Right hindlimb (tissue), 1 donor: ENCODE data around the gene MSTO1.
"Not testable (repeated sequence)": the region's sequence is repeated elsewhere in the genome, so short reads cannot be mapped to it uniquely, and the experiment has no call there.

Experiments used
- DNase-seq: peaks from one replicate; pipeline ENCODE4 v3.0.0-alpha.2; 2018

MSTO1 gene

DNA sequence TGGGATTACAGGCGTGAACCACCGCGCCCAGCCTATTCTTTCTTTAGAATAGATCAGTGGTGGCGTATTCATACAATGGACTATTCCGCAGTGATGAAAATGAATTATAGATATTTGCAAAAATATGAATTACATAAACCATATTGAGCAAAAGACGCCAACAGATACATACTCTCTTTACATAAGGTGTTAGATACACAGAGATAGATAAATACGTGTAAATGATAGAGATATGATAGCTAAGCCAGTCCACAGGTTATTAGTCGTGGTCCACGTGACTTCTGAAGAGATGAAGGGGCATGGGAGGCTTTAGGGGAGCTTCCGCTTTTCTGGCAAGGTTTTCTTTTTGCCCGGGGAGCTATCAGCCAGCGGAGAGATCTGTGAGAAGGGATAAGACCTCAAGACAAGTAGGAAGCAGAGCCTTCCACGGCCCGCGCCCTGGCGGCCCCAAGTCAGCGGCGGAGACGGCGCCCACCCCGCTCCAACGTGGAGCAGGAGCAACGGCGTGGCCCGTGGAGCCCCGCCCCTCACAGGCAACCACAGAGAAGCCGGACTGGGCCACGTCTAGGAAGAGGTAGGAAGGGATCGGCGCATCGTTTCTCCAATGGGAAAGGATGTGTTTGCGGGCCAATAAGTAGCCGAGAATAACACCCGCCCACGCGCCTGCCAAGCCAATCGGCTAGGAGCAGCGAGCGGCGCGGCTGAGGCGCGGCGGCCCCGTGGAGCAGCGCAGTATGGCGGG, at the start of gene MSTO1:
TSS of gene MSTO1 (plus strand) at position 704 of the 742 bp plus-strand sequence. CDS start at position 735, 31 bp downstream.
- DNase-seq, result peak; percentile 98

DNA sequence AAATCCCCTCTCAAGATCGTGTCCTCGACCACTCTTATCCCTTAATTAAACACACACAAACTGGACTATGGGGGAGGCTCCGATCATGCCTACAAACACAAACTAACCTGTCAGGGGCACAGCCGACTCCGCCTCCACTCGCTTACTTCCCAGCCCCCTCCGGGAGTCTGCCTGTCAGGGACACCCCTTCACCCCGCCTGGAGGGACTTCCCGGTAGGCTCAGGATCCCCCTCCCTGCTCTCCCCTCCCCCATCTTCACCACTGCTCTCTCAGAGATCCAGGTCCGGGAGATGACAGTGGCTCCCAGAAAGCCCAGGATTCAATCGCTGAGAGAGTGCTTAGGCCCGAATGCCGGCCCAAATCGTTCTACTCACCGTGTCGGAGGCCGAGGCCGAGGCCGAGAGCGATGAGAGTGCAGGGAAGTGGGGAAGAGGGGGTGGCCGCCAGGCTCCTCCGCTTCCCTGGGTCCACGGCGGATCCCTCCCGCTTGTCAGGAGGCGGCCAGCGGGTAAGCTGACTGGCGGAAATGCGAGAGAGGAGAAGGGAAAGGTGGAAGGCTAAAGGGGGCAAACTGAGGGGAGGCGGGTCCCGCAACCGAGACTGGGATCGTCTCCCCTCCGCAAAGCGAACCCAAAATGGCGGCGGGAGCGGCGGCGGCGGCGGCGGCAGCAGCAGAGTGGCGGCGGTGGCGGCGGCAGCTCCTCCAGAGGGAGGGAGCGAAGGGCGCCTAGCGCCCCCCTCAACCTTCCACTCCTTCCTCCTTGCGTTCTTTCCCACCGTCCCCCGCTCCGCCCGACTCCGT, 48.0 kb upstream of the MSTO1 start:
- DNase-seq, result not testable (repeated sequence)

DNA sequence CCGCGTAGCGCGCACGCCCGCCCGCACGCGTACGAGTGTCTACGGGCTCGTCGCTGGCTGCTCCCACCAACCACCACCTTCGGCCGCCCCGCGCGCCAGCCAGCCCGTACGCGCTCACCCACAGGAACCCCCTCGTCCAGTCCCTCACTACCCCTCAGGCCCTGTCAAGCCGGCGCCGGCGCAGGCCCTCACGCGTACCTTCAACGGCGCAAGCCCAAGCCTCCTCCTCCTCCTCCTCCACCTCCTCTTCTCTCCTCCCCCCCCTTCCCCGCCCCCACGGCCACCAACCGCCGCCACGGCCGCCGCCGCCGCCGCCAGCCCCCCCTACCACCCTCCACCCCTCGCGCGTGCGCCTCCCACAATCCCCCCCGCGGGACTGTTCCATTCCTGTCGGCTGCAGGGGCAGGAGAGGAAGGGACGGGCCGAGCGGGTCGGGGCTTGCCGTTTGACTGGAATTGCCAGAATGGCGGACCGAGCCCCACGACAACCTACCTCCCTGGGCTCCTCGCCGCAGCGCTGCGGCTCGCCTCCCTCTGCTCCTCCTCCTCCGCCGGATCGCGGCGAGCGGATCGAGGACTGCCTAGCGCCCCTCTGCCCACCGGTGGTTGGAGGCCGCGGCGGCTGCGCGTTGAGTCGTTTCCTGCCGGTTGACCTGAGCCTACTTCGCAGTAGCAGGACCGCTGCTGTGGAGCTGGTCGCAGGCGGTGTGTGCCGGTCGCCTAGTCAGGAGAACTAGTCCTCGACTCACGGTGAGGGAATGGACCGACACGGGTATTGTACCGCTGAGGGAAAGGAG, 47.2 kb upstream of the MSTO1 start, which contains the start of gene ASH1L:
TSS of gene ASH1L (minus strand) at position 223 of the 796 bp plus-strand sequence. CDS start 41,284 bp downstream, outside the sequence.
- DNase-seq, result peak; percentile 97

DNA sequence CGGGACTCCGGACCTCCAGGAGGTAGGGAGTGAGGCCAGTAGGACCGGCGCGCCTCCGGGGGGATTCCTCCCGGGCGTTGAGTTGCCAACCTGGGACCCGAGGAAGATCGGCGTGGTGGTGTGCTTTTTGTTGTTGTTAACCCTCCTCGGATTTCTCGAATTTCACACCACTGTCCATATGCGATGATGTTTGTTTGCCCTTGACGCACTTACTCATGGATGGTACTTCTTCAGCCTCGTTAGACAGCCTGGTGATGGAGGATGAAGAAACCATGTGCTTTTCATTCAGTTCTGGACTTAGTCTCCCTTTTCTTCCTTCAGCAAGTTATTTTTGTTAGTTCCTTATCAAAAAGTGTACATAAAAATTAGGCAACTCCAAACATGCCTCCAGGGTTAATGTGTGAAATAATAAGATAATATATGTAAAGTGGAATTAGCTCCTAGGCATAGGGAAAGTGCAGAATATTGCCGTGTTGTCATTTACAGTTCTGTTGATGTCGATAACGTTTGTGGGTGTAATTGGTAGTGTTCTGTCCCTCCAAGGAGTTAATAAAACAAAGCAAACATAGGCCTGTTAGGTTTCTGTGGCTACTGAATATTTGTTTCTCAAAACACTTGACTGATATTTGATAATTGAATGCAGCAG, 46.5 kb upstream of the MSTO1 start:
- not testable (repeated sequence) for DNase-seq

- no peak for DNase-seq
Observed at GRCh38 chr1:155569988-155570592, 39.9 kb upstream of the MSTO1 start.

GRCh38 chr1:155570593-155570990, 39.4 kb upstream of the MSTO1 start:
- no peak for DNase-seq

DNA sequence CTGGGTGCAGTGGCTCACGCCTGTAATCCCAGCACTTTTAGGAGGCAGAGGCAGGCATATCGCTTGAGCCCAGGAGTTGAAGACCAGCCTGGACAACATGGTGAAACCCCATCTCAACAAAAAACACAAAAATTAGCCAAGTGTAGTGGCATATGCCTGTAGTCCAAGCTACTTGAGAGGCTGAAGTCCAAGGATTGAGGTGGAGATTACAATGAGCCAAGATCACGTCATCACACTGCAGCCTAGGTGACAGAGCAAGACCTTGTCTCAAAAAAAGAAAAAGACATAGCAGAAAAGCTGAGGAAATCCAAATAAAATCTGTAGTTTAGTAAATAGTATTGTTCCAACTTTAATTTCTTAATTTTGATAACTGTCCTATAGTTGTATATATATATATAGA, 35.9 kb upstream of the MSTO1 start:
- no peak for DNase-seq

DNA sequence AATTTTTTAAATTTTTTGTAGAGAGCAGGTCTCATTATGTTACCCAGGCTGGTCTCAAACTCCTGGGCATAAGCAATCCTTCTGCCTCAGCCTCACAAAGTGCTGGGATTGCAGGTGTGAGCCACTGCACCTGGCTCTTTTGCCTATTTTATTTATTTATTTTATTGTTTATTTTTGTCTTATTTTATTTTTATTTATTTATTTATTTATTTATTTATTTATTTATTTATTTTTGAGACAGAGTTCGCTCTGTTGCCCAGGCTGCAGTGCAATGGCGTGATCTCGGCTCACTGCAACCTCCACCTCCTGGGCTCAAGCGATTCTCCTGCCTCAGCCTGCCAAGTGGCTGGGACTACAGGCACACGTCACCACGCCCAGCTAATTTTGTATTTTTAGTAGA, 34.4 kb upstream of the MSTO1 start:
- DNase-seq, result not testable (repeated sequence)

GRCh38 chr1:155583846-155584245, 26.2 kb upstream of the MSTO1 start:
- DNase-seq, result not testable (repeated sequence)

- DNase-seq, result not testable (repeated sequence)
Observed at GRCh38 chr1:155589282-155589681, 20.7 kb upstream of the MSTO1 start.

DNA sequence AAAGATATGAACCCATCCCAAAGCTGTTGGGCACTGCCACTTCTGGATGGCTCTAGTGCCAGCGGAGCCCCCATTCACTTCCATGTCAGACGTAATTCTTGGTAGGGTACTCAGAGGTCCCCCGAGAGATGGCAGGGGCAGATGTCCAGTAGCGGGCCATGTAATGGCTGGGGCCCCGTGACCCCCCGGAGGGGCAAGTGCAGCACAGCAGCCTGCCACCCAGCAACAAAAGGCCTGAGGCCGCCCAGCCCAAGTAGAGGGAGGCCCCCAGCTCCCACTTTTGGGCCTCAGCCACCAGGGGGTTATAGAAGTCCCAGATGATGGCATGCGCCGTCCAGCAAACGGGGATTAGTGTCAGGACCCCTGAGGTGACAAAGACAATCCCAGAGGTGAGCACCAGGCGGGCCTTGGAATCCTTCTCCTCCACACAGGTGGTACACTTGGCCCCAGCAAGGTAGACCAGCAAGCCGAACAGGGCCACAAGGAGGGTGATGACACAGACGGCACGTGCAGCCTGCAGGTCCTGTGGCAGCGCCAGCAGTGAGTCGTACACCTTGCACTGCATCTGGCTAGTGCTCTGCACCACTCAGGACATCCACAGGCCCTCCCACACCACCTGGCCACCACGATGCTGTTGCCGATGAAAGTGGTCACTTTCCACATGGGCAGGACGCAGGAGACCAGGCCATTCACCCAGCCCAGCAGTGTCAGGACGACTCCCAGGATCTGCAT, 19.3 kb upstream of the MSTO1 start:
- not testable (repeated sequence) for DNase-seq

DNA sequence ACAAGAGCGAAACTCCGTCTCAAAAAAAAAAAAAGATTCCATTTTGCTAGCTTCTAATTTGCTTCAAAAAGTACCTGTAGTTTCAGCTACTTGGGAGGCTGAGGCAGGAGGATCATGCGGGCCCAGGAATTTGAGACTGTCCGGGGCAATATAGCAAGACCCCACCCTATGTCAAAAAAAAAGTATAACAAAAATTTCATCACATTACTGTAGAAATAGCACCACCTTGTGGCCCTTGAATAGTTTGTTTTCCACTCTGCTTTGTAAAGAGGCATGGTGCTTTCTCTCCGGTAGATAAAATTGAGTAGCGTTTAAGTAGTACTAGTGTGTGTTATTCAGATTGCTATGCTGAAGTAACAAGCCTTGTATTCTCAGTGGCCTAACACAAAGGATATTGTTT, 18.2 kb upstream of the MSTO1 start:
- peak; percentile 28 for DNase-seq

GRCh38 chr1:155595877-155596474, 14.0 kb upstream of the MSTO1 start:
- DNase-seq, result not testable (repeated sequence)

- no peak for DNase-seq
Observed at GRCh38 chr1:155596864-155597263, 13.2 kb upstream of the MSTO1 start.

DNA sequence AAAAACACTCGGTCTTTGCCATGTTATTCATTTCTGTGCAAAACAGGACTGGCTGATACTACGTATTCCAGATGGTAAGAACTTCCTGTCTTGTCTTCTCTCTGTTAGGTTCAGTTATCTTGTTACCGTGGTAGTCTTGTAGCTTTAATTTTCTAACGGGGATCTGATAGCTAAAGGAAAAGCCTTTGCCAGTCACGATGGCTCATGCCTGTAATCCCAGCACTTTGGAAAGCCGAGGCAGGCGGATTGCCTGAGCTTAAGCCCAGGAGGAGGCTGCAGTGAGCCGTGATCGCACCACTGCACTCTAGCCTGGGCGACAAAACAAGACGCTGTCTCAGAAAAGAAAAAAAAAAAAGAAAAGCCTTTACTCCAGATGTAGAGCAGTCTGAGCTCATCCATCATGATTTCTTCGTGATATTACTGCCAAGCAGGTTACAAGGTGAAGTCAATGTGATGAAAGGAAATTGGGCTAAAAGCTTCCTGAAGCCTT, 11.1 kb upstream of the MSTO1 start:
- peak; percentile 25 for DNase-seq

DNA sequence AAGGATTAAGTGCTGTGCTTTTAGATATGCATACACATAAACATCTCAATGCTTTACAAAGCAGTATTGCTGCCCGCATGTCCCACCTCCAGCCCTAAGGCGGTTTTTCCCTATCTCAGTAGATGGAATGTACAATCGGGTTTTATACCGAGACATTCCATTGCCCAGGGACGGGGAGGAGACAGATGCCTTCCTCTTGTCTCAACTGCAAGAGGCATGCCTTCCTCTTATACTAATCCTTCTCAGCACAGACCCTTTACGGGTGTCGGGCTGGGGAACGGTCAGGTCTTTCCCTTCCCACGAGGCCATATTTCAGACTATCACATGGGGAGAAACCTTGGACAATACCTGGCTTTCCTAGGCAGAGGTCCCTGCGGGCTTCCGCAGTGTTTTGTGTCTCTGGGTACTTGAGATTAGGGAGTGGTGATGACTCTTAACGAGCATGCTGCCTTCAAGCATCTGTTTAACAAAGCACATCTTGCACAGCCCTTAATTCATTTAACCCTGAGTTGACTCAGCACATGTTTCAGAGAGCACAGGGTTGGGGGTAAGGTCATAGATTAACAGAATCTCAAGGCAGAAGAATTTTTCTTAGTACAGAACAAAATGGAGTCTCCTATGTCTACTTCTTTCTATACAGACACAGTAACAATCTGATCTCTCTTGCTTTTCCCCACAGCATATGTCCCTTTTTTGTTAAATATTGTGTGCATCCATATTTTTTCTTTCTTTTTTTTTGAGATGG, 10.0 kb upstream of the MSTO1 start:
- not testable (repeated sequence) for DNase-seq

DNA sequence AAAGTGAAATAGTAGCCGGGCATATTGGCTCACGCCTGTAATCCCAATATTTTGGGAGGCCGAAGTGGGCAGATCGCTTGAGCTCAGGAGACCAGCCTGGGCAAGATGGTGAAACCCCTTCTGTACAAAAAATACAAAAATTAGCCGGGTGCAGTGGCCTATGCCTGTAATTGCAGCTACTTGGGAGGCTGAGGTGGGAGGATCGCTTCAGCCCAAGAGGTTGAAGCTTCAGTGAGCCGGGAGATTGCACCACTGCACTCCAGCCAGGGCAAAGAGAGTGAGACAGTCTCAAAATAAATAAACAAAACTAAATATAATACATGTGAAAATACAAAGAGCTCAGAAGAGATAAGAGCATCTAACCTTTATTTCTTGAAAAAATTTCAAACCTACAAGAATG, 2.3 kb upstream of the MSTO1 start:
- DNase-seq, result no peak

DNA sequence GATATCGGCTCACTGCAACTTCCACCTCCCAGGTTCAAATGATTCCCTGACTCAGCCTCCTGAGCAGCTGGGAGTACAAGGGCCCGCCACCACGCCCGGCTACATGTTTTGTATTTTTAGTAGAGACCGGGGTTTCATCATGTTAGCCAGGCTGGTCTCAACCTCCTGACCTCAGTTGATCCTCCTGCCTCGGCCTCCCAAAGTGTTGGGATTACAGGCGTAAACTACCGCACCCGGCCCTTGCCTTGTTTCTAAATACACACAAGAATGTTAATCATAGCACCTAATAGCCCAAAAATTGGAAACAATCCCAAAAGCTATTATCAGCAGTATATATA, 1.2 kb upstream of the MSTO1 start:
- DNase-seq, result no peak

DNA sequence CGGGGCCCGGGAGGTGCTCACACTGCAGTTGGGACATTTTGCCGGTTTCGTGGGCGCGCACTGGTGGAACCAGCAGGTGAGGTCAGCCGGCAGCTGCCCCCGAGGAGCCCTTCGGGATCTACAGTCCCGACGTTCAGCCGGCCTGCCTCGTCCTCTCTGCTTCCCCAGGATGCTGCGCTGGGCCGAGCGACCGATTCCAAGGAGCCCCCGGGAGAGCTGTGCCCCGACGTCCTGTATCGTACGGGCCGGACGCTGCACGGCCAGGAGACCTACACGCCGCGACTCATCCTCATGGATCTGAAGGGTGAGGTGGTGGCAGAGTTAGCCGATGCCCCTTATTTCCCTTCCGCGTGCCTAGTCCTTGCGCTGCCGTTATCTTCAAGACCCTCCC, 234 bp downstream of the MSTO1 start:
- DNase-seq, result not testable (repeated sequence)

- not testable (repeated sequence) for DNase-seq
Observed at GRCh38 chr1:155613226-155613625, 3.2 kb downstream of the MSTO1 start.
